Lower leg skin (tissue), 3 donors: ENCODE results near the gene INHBE.

Experiments
- POLR2A ChIP-seq, 2 donors: fragments of 450-650 bp; IDR thresholded peaks; one replicate each; pipeline ENCODE4 v1.6.1; 2016 to 2017; ENCODE audit warnings: antibody characterized with exemption in 2 of 2, mild to moderate bottlenecking in 1 of 2, moderate library complexity in 1 of 2
- TF ChIP-seq, protein P1 (sequence below), 3 donors: fragments of 450-650 bp; IDR thresholded peaks; one replicate each; pipeline ENCODE4 v1.5.1; 2016; ENCODE audit warnings: antibody characterized with exemption in 3 of 3, mild to moderate bottlenecking in 3 of 3, moderate library complexity in 2 of 3

DNA sequence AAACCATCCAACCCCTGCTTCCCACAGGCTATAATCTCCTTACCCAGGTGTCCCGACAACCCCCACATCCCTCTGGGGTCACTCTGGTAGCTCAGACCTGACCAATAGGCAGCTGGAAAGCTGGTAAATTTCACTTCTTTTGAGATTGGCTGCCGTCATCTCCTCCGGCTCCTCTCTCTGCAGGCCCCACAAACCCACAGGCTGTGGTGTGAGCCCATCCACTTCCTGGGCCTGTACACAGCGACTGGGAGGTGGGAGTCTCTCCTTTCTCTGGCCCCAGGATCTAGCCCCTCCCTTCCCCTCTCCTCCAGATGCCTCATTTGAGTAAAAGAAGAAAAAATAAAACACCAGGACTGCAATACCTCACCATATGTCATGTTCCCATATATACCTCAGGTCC lies 19.8 kb upstream of the INHBE start:
- TF ChIP-seq, protein P1, sequence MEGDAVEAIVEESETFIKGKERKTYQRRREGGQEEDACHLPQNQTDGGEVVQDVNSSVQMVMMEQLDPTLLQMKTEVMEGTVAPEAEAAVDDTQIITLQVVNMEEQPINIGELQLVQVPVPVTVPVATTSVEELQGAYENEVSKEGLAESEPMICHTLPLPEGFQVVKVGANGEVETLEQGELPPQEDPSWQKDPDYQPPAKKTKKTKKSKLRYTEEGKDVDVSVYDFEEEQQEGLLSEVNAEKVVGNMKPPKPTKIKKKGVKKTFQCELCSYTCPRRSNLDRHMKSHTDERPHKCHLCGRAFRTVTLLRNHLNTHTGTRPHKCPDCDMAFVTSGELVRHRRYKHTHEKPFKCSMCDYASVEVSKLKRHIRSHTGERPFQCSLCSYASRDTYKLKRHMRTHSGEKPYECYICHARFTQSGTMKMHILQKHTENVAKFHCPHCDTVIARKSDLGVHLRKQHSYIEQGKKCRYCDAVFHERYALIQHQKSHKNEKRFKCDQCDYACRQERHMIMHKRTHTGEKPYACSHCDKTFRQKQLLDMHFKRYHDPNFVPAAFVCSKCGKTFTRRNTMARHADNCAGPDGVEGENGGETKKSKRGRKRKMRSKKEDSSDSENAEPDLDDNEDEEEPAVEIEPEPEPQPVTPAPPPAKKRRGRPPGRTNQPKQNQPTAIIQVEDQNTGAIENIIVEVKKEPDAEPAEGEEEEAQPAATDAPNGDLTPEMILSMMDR (IDR thresholded peaks at IDR 0.05) = no peak
- TF ChIP-seq POLR2A (IDR thresholded peaks at IDR 0.05) = no peak
